Liver (tissue), 3 donors: ENCODE data around the gene SMCO1.
"Not testable (repeated sequence)": the region's sequence is repeated elsewhere in the genome, so short reads cannot be mapped to it uniquely, and the experiment has no call there.

Source experiments
- CTCF ChIP-seq: fragments of 150-350 bp; IDR thresholded peaks from 2 replicates; pipeline ENCODE4 v1.5.1; 2017; ENCODE audit warnings: improper control_type of control experiment, low read depth, low read length; ENCODE audit not compliant: missing input control
- MAX ChIP-seq: IDR thresholded peaks from 2 replicates; pipeline ENCODE4 v1.6.1; 2016; ENCODE audit warnings: antibody characterized with exemption
- RAD21 ChIP-seq, 2 donors: IDR thresholded peaks; 2 replicates each; pipeline ENCODE4 v1.6.1; 2016; ENCODE audit warnings: antibody characterized with exemption in 2 of 2, mild to moderate bottlenecking in 2 of 2
- REST ChIP-seq: IDR thresholded peaks from 2 replicates; pipeline ENCODE4 v1.6.1; 2016; ENCODE audit warnings: antibody characterized with exemption, mild to moderate bottlenecking
- donor health status: healthy.
- donor health status: healthy.

GRCh38 chr3:196470182-196470581, 45.0 kb downstream of the SMCO1 start:
- not testable (repeated sequence) for TF ChIP-seq CTCF; REST; MAX; RAD21 (IDR thresholded peaks at IDR 0.05)
